PC-9 (cell line): ENCODE data around the gene CABP7. TPM values are rescaled to one million over a fixed set of nuclear protein-coding genes. Genes with fewer than 3 reads are reported as not detected.

Source experiments
- BruUV-seq: library from RNA; stranded (reverse); fragments of 400-500 nt; replicated peaks from 2 replicates; lab custom pipeline; 2021; lab: Mats Ljungman, UMichigan
- CTCF ChIA-PET: fragments of 300-600 bp; sonication (Branson Sonifier 250); formaldehyde crosslinking; loops from one replicate; lab custom pipeline; 2022; ENCODE audit warnings: antibody characterized with exemption; lab: Charles Lee
- POLR2A ChIA-PET: fragments of 300-600 bp; sonication (Branson Sonifier 250); formaldehyde crosslinking; loops from one replicate; lab custom pipeline; 2022; ENCODE audit warnings: antibody characterized with exemption; ENCODE audit not compliant: unreplicated experiment; lab: Charles Lee
- DNase-seq, 2 experiments: peaks; one replicate each; pipeline versions ENCODE4 v3.0.0 to v3.0.0-alpha.2; 2015 to 2022; ENCODE audit warnings: mixed read lengths in 1 of 2
- H2AFZ ChIP-seq: fragments of 200-600 bp; sonication (generic); 2 replicates; pipeline ENCODE4 v1.8.1; 2017; ENCODE audit warnings: antibody characterized with exemption
- H3F3A ChIP-seq: fragments of 200-600 bp; sonication (generic); 2 replicates; pipeline ENCODE4 v1.8.1; 2017; ENCODE audit warnings: antibody characterized with exemption, mild to moderate bottlenecking, low read depth; ENCODE audit not compliant: insufficient read depth
- H3K27ac ChIP-seq: fragments of 200-600 bp; sonication (generic); 2 replicates; pipeline ENCODE4 v1.6.1; 2016; ENCODE audit warnings: mixed run types
- H3K27me3 ChIP-seq: fragments of 200-600 bp; sonication (generic); 2 replicates; pipeline ENCODE4 v1.6.1; 2016; ENCODE audit warnings: low read depth, mixed run types; ENCODE audit not compliant: insufficient read depth
- H3K36me3 ChIP-seq: fragments of 200-600 bp; sonication (generic); 2 replicates; pipeline ENCODE4 v1.6.1; 2016; ENCODE audit warnings: low read depth, mixed run types
- H3K4me1 ChIP-seq: fragments of 200-600 bp; sonication (generic); replicated peaks from 2 replicates; pipeline ENCODE4 v1.6.1; 2016; ENCODE audit warnings: mixed run types; ENCODE audit not compliant: insufficient read depth
- H3K4me2 ChIP-seq: fragments of 200-600 bp; sonication (generic); 2 replicates; pipeline ENCODE4 v1.6.1; 2017; ENCODE audit warnings: mixed run types
- H3K4me3 ChIP-seq: fragments of 200-600 bp; sonication (generic); 2 replicates; pipeline ENCODE4 v1.6.1; 2016; ENCODE audit warnings: mixed run types
- H3K79me2 ChIP-seq: fragments of 200-600 bp; sonication (generic); 2 replicates; pipeline ENCODE4 v1.6.1; 2017; ENCODE audit warnings: low read depth, mixed run types
- H3K9me2 ChIP-seq: fragments of 200-600 bp; sonication (generic); 2 replicates; pipeline ENCODE4 v1.8.1; 2017; ENCODE audit warnings: mild to moderate bottlenecking; ENCODE audit not compliant: insufficient read depth
- H3K9me3 ChIP-seq: fragments of 200-600 bp; sonication (generic); 2 replicates; pipeline ENCODE4 v1.8.1; 2016; ENCODE audit warnings: low read depth; ENCODE audit not compliant: insufficient read depth
- H4K20me1 ChIP-seq: fragments of 200-600 bp; sonication (generic); 2 replicates; pipeline ENCODE4 v1.8.1; 2017; ENCODE audit not compliant: insufficient read depth
- CTCF ChIP-seq: fragments of 200-600 bp; sonication (generic); conservative IDR thresholded peaks from 2 replicates; pipeline ENCODE4 v1.6.1; 2017; ENCODE audit warnings: mixed run types, antibody characterized with exemption, mild to moderate bottlenecking, moderate library complexity
- EZH2 ChIP-seq: fragments of 200-600 bp; sonication (generic); IDR thresholded peaks from 2 replicates; pipeline ENCODE4 v1.8.0; 2017; ENCODE audit warnings: antibody characterized with exemption, low read depth
- intact Hi-C: fragments of 100-400 bp; cut with micrococcal nuclease; formaldehyde crosslinking; loops from one replicate; pipeline ENCODE4 v1.10.0; 2022; ENCODE audit not compliant: unreplicated experiment
- total RNA-seq: library from RNA; stranded (reverse); gene quantifications from 2 replicates; pipeline ENCODE4 v1.2.3, GENCODE V29; 2021

Gene CABP7
- total RNA-seq, 1 experiment from 2014 or later: 0.11 TPM

DNA sequence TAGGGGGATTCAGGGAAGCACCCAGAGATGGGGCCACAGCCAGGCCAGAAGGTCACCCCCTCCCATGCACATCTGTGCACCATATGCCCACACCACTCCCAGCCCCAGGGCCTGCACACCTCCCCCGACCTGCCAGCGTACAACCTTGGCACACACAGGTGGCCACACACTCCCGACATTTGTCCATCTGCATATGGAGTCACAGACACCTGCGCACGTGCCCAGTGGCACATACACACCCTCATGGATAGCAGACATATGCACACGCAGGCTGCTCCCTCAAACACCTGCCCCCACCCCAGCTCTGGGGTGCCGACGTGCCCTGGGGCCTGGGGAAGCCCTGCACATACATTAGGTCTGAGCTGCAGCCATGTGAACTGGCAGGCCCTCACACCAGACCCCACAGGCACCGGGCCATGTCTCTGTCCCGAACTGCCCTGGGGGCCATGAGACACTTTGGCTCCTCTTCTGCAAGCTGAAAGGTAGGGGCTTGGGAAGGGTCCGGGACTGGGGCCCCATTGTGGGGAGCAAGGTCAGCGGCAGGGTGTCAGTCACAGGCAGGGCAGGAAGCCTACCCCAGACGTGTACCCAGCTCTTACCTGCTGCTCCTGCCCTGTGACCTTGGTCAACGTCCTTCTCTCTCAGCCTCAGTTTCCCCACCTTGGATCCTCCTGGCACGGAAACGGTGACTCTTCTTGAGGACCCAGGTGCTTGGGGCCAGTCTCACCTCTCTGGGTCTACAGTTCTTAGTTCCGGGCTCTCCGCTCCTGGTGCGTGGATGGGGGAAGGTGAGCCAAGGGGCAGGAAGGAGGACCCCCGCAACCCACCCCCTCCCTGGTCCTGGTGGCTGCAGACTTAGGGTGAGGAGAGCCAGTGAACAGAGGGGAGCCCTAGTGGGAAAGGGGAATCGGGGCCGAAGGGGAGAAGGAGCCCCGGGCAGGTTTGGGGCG is 579 bp upstream of the CABP7 start:
- Histone ChIP-seq H3K4me3 (no peak overlapping the region), H4K20me1 (0 out of 2 replicates have a peak, but pooled peaks cover 4% of the 10 kb centered on the region), H3K27me3 (peaks cover 20% of the 10 kb centered on the region), H2AFZ (no peak overlapping the region), H3K4me2 (no peak overlapping the region), H3K4me1 (no peaks in the 10 kb centered on the region), H3K9me2 (no peaks in the 10 kb centered on the region), H3K79me2 (no peaks in the 10 kb centered on the region), H3K36me3 (no peaks in the 10 kb centered on the region), H3K27ac (no peak overlapping the region), H3K9me3 (no peaks in the 10 kb centered on the region), H3F3A (no peaks in the 10 kb centered on the region)
- CTCF ChIA-PET: no interaction called here
- BruUV-seq: no TSS peak
- DNase-seq: no peak
- intact Hi-C loops: no loop called here
- POLR2A ChIA-PET: no interaction called here
- TF ChIP-seq EZH2 (0 out of 2 replicates have a peak, but pooled peaks have one; percentile 60), CTCF (no peak)

DNA sequence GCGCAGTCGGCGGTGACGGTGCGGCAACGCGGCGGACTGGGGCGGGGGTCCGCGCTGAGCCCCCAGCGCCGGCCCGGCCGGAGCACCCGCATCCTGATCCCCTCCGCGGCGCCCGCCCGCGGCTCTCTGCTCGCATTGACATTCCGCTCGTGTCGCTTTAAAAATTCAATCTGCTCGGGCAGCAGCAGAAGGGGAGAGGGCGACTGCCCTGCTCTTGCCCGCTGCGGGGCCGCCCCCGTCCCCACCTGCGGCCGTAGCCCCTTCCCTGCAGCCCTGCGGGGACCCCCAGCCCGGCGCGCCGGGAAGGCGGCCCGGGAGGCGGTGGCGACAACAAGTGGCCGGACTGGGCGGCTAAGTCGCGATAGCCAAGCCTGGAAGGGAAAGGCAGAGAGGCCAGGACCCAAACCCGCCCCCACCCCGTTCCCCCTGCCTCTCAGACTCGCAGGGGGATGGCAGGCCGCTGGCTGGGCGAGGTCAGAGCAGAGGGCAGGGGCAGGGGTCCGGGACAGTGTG is 1.1 kb downstream of the CABP7 start:
- no peaks in the 10 kb centered on the region for H3K9me3 ChIP-seq
- H3F3A ChIP-seq: no peaks in the 10 kb centered on the region
- H3K4me3 ChIP-seq: no peak overlapping the region; the same call in 1 of the 2 replicates
- intact Hi-C loops: no loop called here
- no TSS peak for BruUV-seq
- 0 out of 2 replicates have a peak overlapping the region, but pooled peaks have one; percentile 58 for H2AFZ ChIP-seq
- no peaks in the 10 kb centered on the region for H3K4me1 ChIP-seq
- no peaks in the 10 kb centered on the region for H3K36me3 ChIP-seq
- H3K4me2 ChIP-seq: peak overlapping the region; percentile 59; the same call in 1 of the 2 replicates
- no peaks in the 10 kb centered on the region for H3K79me2 ChIP-seq
- ChIA-PET CTCF (no interaction called here), POLR2A (no interaction called here)
- H3K9me2 ChIP-seq: no peaks in the 10 kb centered on the region
- H3K27ac ChIP-seq: no peak overlapping the region
- peaks cover 20% of the 10 kb centered on the region for H3K27me3 ChIP-seq
- TF ChIP-seq CTCF: no peak
- peak; percentile 87; the same call in 1 of the 2 replicates for TF ChIP-seq EZH2
- no peak for DNase-seq
- 0 out of 2 replicates have a peak, but pooled peaks cover 4% of the 10 kb centered on the region for H4K20me1 ChIP-seq

DNA sequence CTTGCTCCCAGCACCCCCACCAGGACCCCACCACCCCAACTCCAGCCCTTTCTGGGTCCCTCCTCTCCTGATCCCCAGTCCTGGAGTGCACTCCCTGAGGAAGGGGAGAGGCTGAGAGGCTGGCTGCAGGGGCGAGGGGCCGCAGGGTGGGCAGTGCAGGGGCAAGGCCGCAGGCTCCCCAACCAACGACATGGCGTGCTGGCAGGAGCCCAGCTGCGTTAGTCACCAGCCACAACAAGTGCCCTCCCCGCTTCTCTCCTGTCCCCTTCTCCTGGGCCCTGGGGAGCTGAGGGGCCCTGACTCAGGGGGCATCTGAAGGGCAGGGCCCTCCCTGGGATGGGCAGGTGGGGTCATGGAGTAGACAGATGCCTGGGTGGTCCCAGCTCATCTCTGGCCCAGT is 2.3 kb downstream of the CABP7 start:
- Histone ChIP-seq H3K9me2 (no peaks in the 10 kb centered on the region), H3K79me2 (no peaks in the 10 kb centered on the region), H3K36me3 (no peaks in the 10 kb centered on the region), H3K4me1 (no peaks in the 10 kb centered on the region), H3K9me3 (no peaks in the 10 kb centered on the region), H2AFZ (no peak overlapping the region), H3F3A (no peaks in the 10 kb centered on the region), H4K20me1 (0 out of 2 replicates have a peak, but pooled peaks cover 4% of the 10 kb centered on the region), H3K4me2 (no peak overlapping the region), H3K27me3 (peaks cover 20% of the 10 kb centered on the region), H3K27ac (no peak overlapping the region), H3K4me3 (no peak overlapping the region)
- ChIA-PET CTCF (no interaction called here), POLR2A (no interaction called here)
- intact Hi-C loops: no loop called here
- TF ChIP-seq EZH2 (no peak), CTCF (no peak)
- DNase-seq: peak in 1 of 2 experiments; percentile 46
- no TSS peak for BruUV-seq
